Right cardiac atrium (tissue), 5 donors: ENCODE data around the gene CTPS1. TPM values are rescaled to one million over a fixed set of nuclear protein-coding genes. Genes with fewer than 3 reads are reported as not detected.
A peak's percentile ranks its signal among the peaks of the same experiment; 100 is the strongest.

ENCODE experiments used
- ATAC-seq, 2 donors: fragments of 200-7000 bp; cut with Tn5 transposase; one replicate each; pipeline versions ENCODE4 v1.8.0 to v1.9.1; 2020; ENCODE audit warnings: moderate library complexity in 2 of 2, mild to moderate bottlenecking in 1 of 2
- DNase-seq, 3 donors: peaks; one replicate each; pipeline ENCODE4 v3.0.0-alpha.2; 2020
- H3K27ac ChIP-seq: one replicate; pipeline ENCODE4 v1.5.1; 2013; ENCODE audit warnings: mild to moderate bottlenecking, low read length, control low read depth, moderate library complexity
- H3K27me3 ChIP-seq: one replicate; pipeline ENCODE4 v1.6.1; 2013; ENCODE audit not compliant: control insufficient read depth, insufficient read depth
- H3K4me1 ChIP-seq: one replicate; pipeline ENCODE4 v1.6.1; 2013; ENCODE audit warnings: low read length; ENCODE audit not compliant: control insufficient read depth, insufficient read depth
- H3K4me3 ChIP-seq: one replicate; pipeline ENCODE4 v1.5.1; 2013; ENCODE audit warnings: low read length, control low read depth
- H3K9me3 ChIP-seq: one replicate; pipeline ENCODE4 v1.6.1; 2013; ENCODE audit warnings: low read length; ENCODE audit not compliant: control insufficient read depth
- WGBS: extraction: QIAGEN DNeasy Blood & Tissue Kit; methylation state at CpG from one replicate; pipeline ENCODE4 v1.1.7; 2013; 5-methylcytosine and 5-hydroxymethylcytosine counted together
- intact Hi-C, 4 donors: fragments of 100-400 bp; cut with DNase I; formaldehyde crosslinking; loops; one replicate each; pipeline versions ENCODE4 v1.11.0 to v1.14.0; 2022 to 2023
- long read RNA-seq, 4 donors: library from polyadenylated mRNA; unstranded; transcript quantifications; one replicate each; pipeline ENCODE4 v2.0.0, GENCODE V29; 2020 to 2021
- polyA plus RNA-seq: library from polyadenylated mRNA; stranded (reverse); fragments of 200-250 nt; gene quantifications from one replicate; pipeline ENCODE4 v1.2.3, GENCODE V29; 2013
- total RNA-seq, 4 donors: library from RNA; stranded (reverse); fragmentation: NEBNext Ultra II Directional; extraction: Animal tissue kit (Norgen Biotek cat#: 25700); gene quantifications; one replicate each; pipeline ENCODE4 v1.2.1, GENCODE V29; 2021
- donor health status: healthy with polysubstance abuse.
- donor health status: DM: no; HTN: yes; CAD: no.
- donor health status: DM: no; HTN: no; CAD: no.
- donor health status: DM: no; HTN: yes; CAD: no; lungs with severe emphysema.
- donor health status: DM: yes; HTN: yes; CAD: no.

CTPS1 gene, protein sequence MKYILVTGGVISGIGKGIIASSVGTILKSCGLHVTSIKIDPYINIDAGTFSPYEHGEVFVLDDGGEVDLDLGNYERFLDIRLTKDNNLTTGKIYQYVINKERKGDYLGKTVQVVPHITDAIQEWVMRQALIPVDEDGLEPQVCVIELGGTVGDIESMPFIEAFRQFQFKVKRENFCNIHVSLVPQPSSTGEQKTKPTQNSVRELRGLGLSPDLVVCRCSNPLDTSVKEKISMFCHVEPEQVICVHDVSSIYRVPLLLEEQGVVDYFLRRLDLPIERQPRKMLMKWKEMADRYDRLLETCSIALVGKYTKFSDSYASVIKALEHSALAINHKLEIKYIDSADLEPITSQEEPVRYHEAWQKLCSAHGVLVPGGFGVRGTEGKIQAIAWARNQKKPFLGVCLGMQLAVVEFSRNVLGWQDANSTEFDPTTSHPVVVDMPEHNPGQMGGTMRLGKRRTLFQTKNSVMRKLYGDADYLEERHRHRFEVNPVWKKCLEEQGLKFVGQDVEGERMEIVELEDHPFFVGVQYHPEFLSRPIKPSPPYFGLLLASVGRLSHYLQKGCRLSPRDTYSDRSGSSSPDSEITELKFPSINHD
- total RNA-seq (10 to 100 TPM; 11.5 to 15.6 (median 14.0) TPM), polyA plus RNA-seq (7.3 TPM)
- long read RNA-seq, donor 1, transcript CTPS1-202 (19 exons, 3,201 nt) = major isoform, 21 of 32 reads
- long read RNA-seq, donor 1, partial matches to known transcripts = 4 of 32 reads
- long read RNA-seq, donor 1, other reads (novel, unspliced or antisense) = 1 of 32 reads
- long read RNA-seq, donor 2, transcript CTPS1-202 (19 exons, 3,201 nt) = major isoform, 7 of 10 reads
- long read RNA-seq, donor 2, partial matches to known transcripts = 0 of 10 reads
- long read RNA-seq, donor 2, other reads (novel, unspliced or antisense) = 0 of 10 reads
- long read RNA-seq, donor 3, transcript CTPS1-202 (19 exons, 3,201 nt) = major isoform, 80 of 105 reads
- long read RNA-seq, donor 3, partial matches to known transcripts = 7 of 105 reads
- long read RNA-seq, donor 3, other reads (novel, unspliced or antisense) = 11 of 105 reads
- long read RNA-seq, donor 4, transcript CTPS1-202 (19 exons, 3,201 nt) = major isoform, 13 of 19 reads
- long read RNA-seq, donor 4, partial matches to known transcripts = 3 of 19 reads
- long read RNA-seq, donor 4, other reads (novel, unspliced or antisense) = 2 of 19 reads

DNA sequence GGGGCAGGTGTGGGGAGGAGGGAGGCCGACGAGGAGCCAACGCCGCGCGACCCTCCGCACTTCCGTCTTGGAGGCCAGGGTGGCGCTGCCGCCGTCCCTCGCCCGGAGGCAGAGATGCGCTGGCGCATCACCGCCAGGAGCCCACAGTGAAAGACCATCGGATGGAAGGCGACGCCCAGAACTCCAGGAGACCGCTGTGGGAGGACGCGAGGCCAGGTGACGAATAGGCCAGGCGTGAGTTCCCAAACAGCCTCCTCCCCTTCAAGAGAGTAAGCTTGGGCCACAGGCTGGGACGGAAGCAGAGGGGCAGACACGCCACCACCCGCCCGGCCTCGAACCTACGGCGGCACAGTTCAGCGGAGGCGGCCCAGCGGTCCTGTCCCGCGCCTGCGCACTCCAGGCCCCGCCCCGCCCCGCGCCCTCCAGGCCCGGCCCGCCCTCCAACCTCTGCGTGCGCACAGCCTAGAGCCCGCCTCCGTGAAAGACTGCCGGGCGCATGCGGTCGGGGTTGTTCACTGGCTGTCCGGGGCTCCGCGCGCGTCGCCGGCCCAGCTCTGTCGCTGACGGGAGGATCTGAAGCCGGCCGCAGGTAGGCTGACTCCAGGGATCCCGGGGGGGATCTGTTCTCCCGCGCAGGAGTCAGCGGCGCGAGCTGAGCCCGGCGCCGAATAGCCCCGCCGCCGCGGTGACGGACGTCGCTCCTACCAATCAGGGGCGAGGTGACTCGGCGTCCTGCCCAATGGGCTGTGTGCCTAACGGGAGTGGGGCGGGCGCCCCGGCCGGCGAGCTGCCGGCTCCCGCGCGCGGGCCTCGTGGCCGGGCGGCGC lies at the start of gene CTPS1:
Gene CTPS1 (plus strand): TSS at position 456 of the 827 bp plus-strand sequence. CDS start 3,595 bp downstream, outside the sequence.
- H3K9me3 ChIP-seq = no peaks in the 10 kb centered on the region
- DNase-seq (peak; percentile 96 to 99 (median 99)), ATAC-seq (peak; percentile 96)
- peak within 1 kb of the TSS; percentile 74 for H3K27ac ChIP-seq
- WGBS = under 1% methylated on average over 96 of the region's 96 CpGs
- H3K4me1 ChIP-seq = peaks cover 2% of the 10 kb centered on the region
- intact Hi-C loops = no loop called here
- no peaks in the 10 kb centered on the region for H3K27me3 ChIP-seq
- H3K4me3 ChIP-seq = peak within 1 kb of the TSS; percentile 65

DNA sequence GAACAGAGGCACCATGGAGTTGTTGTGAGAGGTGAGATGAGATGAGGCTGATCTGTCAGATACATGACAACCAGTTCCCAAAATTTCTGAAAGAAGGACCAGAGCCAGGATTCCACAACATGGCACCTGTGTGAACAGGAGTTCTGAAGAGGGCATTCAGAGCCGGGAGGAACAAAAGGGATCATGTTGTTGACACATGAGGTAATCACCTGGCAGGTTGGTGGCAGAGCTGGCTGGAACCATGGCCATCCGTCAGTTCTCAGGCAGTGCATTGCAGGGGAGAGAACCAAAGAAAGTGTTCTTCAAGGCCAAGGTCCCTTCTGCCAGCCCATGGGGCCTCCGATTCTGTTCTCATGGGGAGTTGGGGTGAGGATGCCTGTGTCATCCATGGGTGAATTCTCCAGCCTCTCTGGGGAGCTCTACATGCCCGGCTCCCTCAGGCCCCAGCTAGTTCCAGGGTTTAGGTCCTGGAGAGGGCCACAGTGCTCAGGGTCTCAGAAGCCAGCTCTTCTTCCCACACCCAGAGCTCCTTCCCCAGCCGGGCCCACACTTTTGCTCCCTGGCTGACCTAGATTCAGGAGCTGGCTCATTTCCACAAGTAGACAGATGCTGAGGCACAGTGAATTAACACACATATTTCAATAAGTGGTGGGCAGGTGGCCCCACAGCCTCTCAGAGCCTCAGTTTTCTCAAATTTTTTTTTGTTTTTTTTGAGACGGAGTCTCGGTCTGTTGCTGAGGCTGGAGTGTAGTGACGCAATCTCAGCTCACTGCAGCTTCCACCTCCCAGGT lies 49.1 kb upstream of the CTPS1 start:
- Histone ChIP-seq H3K9me3 (no peaks in the 10 kb centered on the region), H3K4me3 (no peak overlapping the region), H3K27me3 (no peaks in the 10 kb centered on the region), H3K4me1 (peaks cover 2% of the 10 kb centered on the region), H3K27ac (no peak overlapping the region)
- ATAC-seq = no peak
- DNase-seq = no peak
- 81% methylated on average over 8 of the region's 8 CpGs for WGBS
- intact Hi-C loops = no loop called here

DNA sequence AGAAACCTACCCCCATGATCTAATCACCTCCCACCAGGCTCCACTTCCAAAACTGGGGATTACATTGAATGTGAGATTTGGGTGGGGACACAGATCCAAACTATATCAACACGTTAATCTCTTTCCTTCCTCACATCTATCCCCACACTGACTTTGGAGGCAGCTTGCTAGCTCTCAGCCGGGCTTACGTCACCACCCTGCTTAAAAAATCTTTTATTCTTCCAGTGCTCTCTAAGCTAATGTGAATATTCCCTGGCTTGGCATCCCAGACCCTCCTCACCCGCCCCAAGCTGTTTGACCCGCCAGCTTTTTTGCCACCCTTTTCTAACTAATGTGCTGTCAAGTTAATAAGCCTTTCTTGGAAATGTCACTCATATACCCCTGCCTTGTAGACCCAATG lies 47.9 kb upstream of the CTPS1 start:
- WGBS = 73% methylated on average over 5 of the region's 5 CpGs
- peaks cover 2% of the 10 kb centered on the region for H3K4me1 ChIP-seq
- no peak overlapping the region for H3K4me3 ChIP-seq
- no peak overlapping the region for H3K27ac ChIP-seq
- DNase-seq (no peak), ATAC-seq (no peak)
- intact Hi-C loops = no loop called here
- H3K27me3 ChIP-seq = no peaks in the 10 kb centered on the region
- H3K9me3 ChIP-seq = no peaks in the 10 kb centered on the region

DNA sequence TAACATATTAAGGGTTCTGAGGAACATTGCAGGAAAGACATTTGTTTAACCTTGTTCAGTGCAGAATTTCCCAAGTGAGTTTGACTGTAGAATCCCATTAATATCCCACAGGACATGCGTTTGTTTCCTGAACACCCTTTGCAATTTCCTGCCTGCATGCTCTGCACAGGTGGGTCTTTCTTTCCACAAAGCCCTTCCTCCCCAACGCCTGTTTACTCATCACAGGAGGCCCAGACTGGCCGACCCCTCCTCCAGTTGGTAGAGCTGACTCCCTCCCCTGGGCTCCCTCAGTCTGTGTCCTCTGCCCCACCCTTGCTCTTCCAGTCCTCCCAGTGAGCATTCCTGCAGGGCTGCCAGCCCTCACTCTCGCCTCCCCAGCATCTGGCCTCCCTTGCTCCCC lies 47.5 kb upstream of the CTPS1 start:
- Histone ChIP-seq H3K27ac (no peak overlapping the region), H3K9me3 (no peaks in the 10 kb centered on the region), H3K4me3 (no peak overlapping the region), H3K27me3 (no peaks in the 10 kb centered on the region), H3K4me1 (peaks cover 2% of the 10 kb centered on the region)
- 55% methylated on average over 4 of the region's 4 CpGs for WGBS
- peak in 1 of 2 donors; percentile 25 for ATAC-seq
- no peak for DNase-seq
- intact Hi-C loops = no loop called here

DNA sequence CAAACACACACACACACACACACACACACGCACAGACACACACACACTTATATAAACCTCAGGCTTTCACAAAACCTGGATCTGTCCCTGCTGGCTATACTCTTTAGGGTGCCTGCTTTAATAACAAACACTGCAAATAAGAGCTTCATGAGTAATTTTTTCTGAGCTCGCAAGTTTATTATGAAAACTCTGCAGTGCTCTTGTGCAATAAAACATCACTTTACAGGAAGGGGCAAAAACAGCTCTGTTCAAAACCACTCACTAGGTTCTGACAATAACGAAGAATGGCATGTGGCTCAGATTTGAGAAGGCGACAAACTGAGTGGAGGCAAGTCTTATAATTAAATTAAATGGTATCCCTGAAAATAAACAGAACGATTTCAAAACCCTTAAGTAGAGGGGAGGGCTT lies 42.6 kb upstream of the CTPS1 start:
- H3K4me1 ChIP-seq = peaks cover 2% of the 10 kb centered on the region
- H3K4me3 ChIP-seq = no peak overlapping the region
- intact Hi-C loops = no loop called here
- WGBS = 75% methylated on average over 5 of the region's 5 CpGs
- DNase-seq (no peak), ATAC-seq (no peak)
- H3K27ac ChIP-seq = no peak overlapping the region
- H3K27me3 ChIP-seq = no peaks in the 10 kb centered on the region
- no peaks in the 10 kb centered on the region for H3K9me3 ChIP-seq

DNA sequence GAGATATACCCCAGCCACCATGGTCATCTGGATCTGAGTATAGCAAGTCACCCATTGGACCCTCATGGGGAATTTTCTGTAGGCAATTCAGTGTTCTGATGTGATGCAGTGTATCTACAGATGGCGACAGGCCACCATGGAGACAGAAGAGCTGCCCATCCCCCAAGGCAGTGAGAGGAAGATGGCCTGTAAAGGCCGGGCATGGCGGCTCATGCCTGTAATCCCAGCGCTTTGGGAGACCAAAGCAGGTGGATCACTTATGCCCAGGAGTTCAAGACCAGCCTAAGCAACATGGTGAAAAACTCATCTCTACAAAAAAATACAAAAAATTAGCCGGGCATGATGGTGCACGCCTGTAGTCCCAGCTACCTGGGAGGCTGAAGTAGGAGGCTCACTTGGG lies 41.1 kb upstream of the CTPS1 start:
- H3K4me1 ChIP-seq = no peaks in the 10 kb centered on the region
- DNase-seq = no peak
- H3K27me3 ChIP-seq = no peaks in the 10 kb centered on the region
- WGBS = 98% methylated on average over 6 of the region's 6 CpGs
- no peak overlapping the region for H3K27ac ChIP-seq
- H3K4me3 ChIP-seq = no peak overlapping the region
- no peak for ATAC-seq
- intact Hi-C loops = no loop called here
- no peaks in the 10 kb centered on the region for H3K9me3 ChIP-seq

DNA sequence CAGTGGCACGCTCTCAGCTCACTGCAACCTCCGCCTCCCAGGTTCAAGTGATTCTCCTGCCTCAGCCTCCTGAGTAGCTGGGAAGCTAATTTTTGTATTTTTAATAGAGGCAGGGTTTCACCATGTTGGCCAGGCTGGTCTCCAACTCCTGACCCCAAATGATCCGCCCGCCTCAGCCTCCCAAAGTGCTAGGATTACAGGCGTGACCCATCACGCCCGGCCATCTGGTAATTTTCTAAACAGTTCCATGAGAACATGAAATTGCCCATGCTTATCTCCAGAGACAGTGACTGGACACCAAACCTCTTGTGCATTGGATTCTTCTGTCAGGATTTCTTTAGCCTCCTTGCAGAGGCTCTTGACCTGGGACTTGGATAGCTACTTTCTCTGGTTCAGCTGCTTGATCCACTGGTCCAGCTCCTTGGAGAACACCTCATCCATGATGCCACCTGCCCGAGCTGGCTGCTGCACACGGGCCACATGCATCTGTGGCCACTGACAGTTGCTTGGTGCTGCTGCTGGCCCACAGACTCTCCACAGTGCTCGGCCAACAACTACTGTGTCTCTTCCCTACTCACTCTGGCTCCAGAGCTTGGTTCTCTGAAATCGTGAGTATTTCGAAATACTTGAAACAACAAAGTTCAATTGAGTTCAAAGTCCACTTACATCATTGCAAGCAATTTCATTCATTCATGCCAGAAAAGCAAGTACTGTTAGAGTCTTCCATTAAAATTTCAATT lies 40.0 kb upstream of the CTPS1 start:
- DNase-seq (peak; percentile 57 to 84 (median 71)), ATAC-seq (peak; percentile 88 to 93)
- H3K4me1 ChIP-seq = no peaks in the 10 kb centered on the region
- H3K27ac ChIP-seq = peak overlapping the region; percentile 57
- intact Hi-C loops = no loop called here
- no peaks in the 10 kb centered on the region for H3K27me3 ChIP-seq
- no peaks in the 10 kb centered on the region for H3K9me3 ChIP-seq
- H3K4me3 ChIP-seq = no peak overlapping the region
- 61% methylated on average over 12 of the region's 12 CpGs for WGBS

DNA sequence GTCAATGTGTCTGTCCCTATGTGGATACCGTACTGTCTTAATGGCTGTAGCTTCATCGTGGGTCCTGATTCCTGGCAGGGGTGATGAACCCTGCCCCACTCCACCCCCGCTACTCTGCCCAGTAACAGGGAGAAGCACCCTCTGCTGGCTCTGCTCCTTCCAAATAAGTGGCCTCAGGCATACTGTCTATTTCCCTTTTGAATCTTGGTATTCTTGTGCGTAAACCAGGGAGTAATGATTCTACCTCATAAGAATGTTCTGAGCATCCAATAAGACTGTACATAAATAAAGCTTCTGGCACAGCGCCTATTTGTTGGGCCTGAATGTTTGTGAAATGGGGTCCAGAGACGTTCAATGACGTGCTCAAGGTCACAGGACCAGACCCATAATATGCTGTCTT lies 35.2 kb upstream of the CTPS1 start:
- H3K4me1 ChIP-seq = peaks cover 4% of the 10 kb centered on the region
- H3K27me3 ChIP-seq = no peaks in the 10 kb centered on the region
- no peak overlapping the region for H3K4me3 ChIP-seq
- H3K27ac ChIP-seq = peak overlapping the region; percentile 67
- ATAC-seq (peak; percentile 68 to 74), DNase-seq (peak in 2 of 3 donors; percentile 31 to 61)
- no peaks in the 10 kb centered on the region for H3K9me3 ChIP-seq
- WGBS = 49% methylated on average over 7 of the region's 7 CpGs
- intact Hi-C loops = no loop called here

DNA sequence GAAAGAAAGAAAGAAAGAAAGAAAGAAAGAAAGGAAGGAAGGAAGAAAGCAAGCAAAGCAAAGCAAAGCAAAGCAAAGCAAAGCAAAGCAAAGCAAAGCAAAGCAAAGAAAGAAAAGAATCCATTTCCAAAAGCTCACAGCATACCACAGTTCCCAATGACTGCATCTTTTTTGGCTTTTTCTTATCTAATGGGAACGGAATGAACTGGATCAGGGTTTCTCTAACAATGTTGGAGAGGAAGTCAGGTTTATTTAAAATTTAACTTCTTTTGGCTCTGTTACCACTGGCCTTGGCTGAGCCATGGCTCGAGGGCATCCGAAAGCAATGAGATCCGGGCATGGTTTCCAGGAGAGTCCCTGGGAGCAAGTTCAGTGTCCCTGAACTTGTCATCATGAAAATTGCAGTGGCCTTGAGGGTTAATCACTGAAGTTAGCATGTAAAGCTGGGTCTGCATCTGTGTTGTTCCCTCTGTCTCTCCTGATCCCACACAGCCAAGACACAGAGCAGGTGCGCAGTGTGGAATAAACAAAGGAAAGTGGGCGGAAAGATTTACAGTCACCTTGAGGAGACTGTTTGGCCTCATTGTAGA lies 34.6 kb upstream of the CTPS1 start:
- H3K4me3 ChIP-seq = no peak overlapping the region
- intact Hi-C loops = no loop called here
- H3K9me3 ChIP-seq = no peaks in the 10 kb centered on the region
- WGBS = 52% methylated on average over 6 of the region's 6 CpGs
- no peaks in the 10 kb centered on the region for H3K27me3 ChIP-seq
- no peak overlapping the region for H3K27ac ChIP-seq
- ATAC-seq (peak; percentile 81 to 88), DNase-seq (peak; percentile 22 to 55 (median 53))
- H3K4me1 ChIP-seq = peaks cover 4% of the 10 kb centered on the region
